HFFc6 (cell line): ENCODE results near the gene CCL24. TPM values are rescaled to one million over a fixed set of nuclear protein-coding genes. Genes with fewer than 3 reads are reported as not detected.
"Not testable (repeated sequence)": the region's sequence is repeated elsewhere in the genome, so short reads cannot be mapped to it uniquely, and the experiment has no call there.

Experiments used
- DNase-seq: peaks from one replicate; pipeline ENCODE4 v3.0.0-alpha.2; 2018
- H3K27ac Mint-ChIP-seq: 2 replicates; pipeline ENCODE4 v1.8.0; 2020; ENCODE audit warnings: mild to moderate bottlenecking, mixed read lengths
- H3K27me3 Mint-ChIP-seq: 2 replicates; pipeline ENCODE4 v1.8.0; 2021; ENCODE audit warnings: mild to moderate bottlenecking, moderate library complexity, mixed read lengths; ENCODE audit not compliant: insufficient read depth
- H3K36me3 Mint-ChIP-seq: 2 replicates; pipeline ENCODE4 v1.8.0; 2021; ENCODE audit warnings: low read depth, mixed read lengths
- H3K4me1 Mint-ChIP-seq: 2 replicates; pipeline ENCODE4 v1.8.0; 2020; ENCODE audit warnings: low read depth, mixed read lengths
- H3K4me3 Mint-ChIP-seq: 2 replicates; pipeline ENCODE4 v1.8.0; 2020; ENCODE audit warnings: mild to moderate bottlenecking, moderate library complexity, mixed read lengths
- H3K9me3 Mint-ChIP-seq: 2 replicates; pipeline ENCODE4 v1.8.0; 2020; ENCODE audit warnings: mild to moderate bottlenecking, mixed read lengths
- CTCF ChIP-seq: fragments of 200-600 bp; sonication (generic); IDR thresholded peaks from 2 replicates; pipeline ENCODE4 v1.5.0; 2021; ENCODE audit warnings: antibody characterized with exemption, mild to moderate bottlenecking
- total RNA-seq, 6 experiments: library from RNA; stranded (reverse); fragmentation: NEBNext Ultra II Directional; extraction: Animal tissue kit (Norgen Biotek cat#: 25700); gene quantifications; 2 replicates in 1 of 6; 3 replicates in 5 of 6; pipeline ENCODE4 v1.2.3, GENCODE V29; 2021

The CCL24 gene
- total RNA-seq, 6 experiments from 2014 or later: not detected

- no peaks in the 10 kb centered on the region for H3K36me3 Mint-ChIP-seq
- DNase-seq: no peak
- TF ChIP-seq CTCF: no peak
- H3K4me3 Mint-ChIP-seq: no peak overlapping the region
- peaks cover 7% of the 10 kb centered on the region for H3K27me3 Mint-ChIP-seq
- H3K9me3 Mint-ChIP-seq: no peaks in the 10 kb centered on the region
- H3K27ac Mint-ChIP-seq: no peak overlapping the region
- H3K4me1 Mint-ChIP-seq: no peaks in the 10 kb centered on the region
Observed at GRCh38 chr7:75850235-75850634, 36.6 kb upstream of the CCL24 start.

DNA sequence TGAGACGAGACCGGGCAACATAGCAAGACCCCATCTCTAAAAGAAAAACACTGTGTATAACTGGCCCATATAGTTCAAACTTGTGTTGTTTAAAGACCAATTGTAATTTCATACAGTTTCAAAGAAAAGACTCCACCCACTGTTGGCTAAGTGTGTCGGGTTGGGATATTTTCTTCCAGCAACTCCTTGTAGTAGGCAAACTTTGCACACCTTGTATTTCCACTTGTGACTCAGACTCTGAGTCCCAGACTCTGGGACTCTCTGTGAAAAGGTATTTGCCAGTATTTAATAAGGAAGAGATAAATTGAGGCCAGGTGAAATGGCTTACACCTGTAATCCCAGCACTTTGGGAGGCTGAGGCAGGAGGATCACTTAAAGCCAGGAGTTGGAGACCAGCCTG, 36.0 kb upstream of the CCL24 start:
- Mint-ChIP-seq H3K9me3 (no peaks in the 10 kb centered on the region), H3K4me1 (no peaks in the 10 kb centered on the region), H3K27ac (no peak overlapping the region), H3K4me3 (no peak overlapping the region), H3K27me3 (peaks cover 9% of the 10 kb centered on the region), H3K36me3 (no peaks in the 10 kb centered on the region)
- no peak for DNase-seq
- no peak for TF ChIP-seq CTCF

DNA sequence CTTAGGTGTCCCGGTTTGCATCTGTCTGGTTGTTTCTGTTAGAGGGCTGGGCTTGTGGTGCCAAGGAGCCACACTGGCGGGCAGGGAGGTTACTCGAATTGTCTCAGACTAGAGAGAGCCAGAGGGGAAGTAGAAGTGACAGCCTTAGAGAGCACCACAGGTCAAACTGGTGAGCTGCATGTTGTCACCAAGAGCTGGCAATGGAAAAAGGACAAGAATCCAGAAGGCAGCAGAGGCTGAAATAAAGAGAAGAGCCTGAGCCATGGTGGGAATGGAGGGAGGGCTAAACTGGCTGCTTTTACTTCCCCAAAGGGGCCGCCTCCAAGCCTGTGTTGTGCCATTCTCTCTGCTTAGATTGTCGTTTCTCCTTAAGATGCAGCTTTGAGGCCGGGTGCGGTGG, 34.1 kb upstream of the CCL24 start:
- TF ChIP-seq CTCF: no peak
- peaks cover 12% of the 10 kb centered on the region for H3K4me1 Mint-ChIP-seq
- no peak overlapping the region for H3K27ac Mint-ChIP-seq
- no peak for DNase-seq
- H3K36me3 Mint-ChIP-seq: no peaks in the 10 kb centered on the region
- H3K27me3 Mint-ChIP-seq: peaks cover 9% of the 10 kb centered on the region
- no peak overlapping the region for H3K4me3 Mint-ChIP-seq
- H3K9me3 Mint-ChIP-seq: no peaks in the 10 kb centered on the region

DNA sequence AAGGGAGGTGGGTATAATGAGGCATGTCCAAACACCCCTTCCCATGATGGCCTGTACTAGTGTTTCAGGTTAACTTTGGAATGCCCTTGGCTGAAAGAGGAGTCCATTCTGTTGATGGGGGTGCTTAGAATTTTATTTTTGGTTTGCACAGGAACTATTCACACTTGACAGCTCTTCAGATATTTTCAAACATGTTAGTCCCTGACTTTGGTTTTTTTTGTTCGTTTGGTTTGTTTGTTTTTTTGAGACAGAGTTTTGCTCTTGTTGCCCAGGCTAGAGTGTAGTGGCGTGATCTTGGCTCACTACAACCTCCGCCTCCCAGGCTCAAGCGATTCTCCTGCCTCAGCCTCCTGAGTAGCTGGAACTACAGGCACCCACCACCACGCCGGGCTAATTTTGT, 31.5 kb upstream of the CCL24 start:
- H3K4me3 Mint-ChIP-seq, H3K9me3 Mint-ChIP-seq, DNase-seq, H3K27ac Mint-ChIP-seq, H3K27me3 Mint-ChIP-seq, H3K36me3 Mint-ChIP-seq: not testable (repeated sequence)
- H3K4me1 Mint-ChIP-seq: peaks cover 18% of the 10 kb centered on the region

DNA sequence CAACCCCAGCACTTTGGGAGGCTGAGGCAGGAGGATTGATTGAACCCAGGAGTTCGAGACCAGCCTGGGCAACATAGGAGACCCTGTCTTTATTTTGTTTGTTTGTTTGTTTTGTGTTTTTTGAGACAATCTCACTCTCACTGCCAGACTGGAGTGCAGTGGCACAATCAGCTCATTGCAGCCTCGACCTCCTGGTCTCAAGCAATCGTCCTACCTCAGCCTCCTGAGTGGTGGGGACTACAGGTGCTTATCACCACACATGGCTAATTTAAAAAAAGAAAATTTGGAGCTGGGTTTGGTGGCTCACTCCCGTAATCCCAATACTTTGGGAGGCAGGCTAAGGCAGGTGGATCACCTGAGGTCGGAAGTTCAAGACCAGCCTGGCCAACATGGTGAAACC, 30.6 kb upstream of the CCL24 start:
- peaks cover 9% of the 10 kb centered on the region for H3K27me3 Mint-ChIP-seq
- H3K36me3 Mint-ChIP-seq: no peaks in the 10 kb centered on the region
- H3K4me3 Mint-ChIP-seq: no peak overlapping the region
- DNase-seq: no peak
- H3K9me3 Mint-ChIP-seq: no peaks in the 10 kb centered on the region
- no peak overlapping the region for H3K27ac Mint-ChIP-seq
- no peak for TF ChIP-seq CTCF
- H3K4me1 Mint-ChIP-seq: peaks cover 18% of the 10 kb centered on the region

- peaks cover 18% of the 10 kb centered on the region for H3K4me1 Mint-ChIP-seq
- TF ChIP-seq CTCF: no peak
- no peak overlapping the region for H3K27ac Mint-ChIP-seq
- H3K27me3 Mint-ChIP-seq: peaks cover 10% of the 10 kb centered on the region
- no peak overlapping the region for H3K4me3 Mint-ChIP-seq
- no peaks in the 10 kb centered on the region for H3K9me3 Mint-ChIP-seq
- H3K36me3 Mint-ChIP-seq: no peaks in the 10 kb centered on the region
- no peak for DNase-seq
Observed at GRCh38 chr7:75843613-75844116, 30.1 kb upstream of the CCL24 start.
